ENCODE results near the gene NLRC3.

DNA sequence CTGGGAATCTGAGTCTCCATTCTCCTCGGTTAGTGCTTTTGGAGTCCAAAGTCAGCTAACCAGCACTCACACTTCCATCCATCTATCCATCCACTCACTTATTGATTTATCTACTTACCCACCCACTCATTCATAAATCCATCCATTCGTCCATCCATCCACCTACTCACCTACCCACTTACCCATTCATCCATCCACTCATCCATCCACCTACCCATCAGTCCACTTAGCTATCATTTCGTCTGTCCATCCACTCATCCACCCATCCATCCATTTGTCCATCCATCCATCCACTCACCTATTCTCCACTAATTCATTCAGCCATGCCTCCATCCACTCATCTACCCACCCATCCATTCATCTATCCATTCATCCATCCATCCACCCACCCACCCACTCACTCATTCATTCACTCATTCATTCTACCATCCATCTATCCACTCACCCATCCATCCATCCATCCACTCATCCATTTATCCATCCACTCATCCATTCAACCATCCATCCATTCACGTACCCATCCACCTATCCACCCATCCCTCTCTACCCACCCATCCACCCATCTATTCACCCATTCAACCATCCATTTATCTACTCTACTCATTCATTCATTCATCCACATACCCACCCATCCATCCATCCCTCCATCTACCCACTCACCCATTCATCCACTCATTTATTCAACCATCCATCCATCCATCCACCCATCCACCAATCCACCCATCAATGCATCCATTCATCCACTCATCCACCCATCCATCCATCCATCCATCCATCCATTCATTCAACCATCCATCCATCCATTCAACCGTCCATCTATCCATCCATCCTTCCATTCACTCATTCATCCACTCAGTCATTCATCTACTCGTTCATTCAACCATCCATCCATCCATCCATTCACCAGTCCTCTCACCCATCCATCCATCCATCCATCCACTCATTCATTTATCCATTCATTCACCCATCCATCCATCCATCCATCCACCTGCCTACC lies 26.1 kb downstream of the NLRC3 start:
- TF ChIP-seq, protein P1, sequence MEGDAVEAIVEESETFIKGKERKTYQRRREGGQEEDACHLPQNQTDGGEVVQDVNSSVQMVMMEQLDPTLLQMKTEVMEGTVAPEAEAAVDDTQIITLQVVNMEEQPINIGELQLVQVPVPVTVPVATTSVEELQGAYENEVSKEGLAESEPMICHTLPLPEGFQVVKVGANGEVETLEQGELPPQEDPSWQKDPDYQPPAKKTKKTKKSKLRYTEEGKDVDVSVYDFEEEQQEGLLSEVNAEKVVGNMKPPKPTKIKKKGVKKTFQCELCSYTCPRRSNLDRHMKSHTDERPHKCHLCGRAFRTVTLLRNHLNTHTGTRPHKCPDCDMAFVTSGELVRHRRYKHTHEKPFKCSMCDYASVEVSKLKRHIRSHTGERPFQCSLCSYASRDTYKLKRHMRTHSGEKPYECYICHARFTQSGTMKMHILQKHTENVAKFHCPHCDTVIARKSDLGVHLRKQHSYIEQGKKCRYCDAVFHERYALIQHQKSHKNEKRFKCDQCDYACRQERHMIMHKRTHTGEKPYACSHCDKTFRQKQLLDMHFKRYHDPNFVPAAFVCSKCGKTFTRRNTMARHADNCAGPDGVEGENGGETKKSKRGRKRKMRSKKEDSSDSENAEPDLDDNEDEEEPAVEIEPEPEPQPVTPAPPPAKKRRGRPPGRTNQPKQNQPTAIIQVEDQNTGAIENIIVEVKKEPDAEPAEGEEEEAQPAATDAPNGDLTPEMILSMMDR (IDR thresholded peaks at IDR 0.05) = no peak
- TF ChIP-seq POLR2A (IDR thresholded peaks at IDR 0.05) = no peak

All from esophagus squamous epithelium (tissue), 4 donors.